ENCODE data around the gene ABHD12B.

DNA sequence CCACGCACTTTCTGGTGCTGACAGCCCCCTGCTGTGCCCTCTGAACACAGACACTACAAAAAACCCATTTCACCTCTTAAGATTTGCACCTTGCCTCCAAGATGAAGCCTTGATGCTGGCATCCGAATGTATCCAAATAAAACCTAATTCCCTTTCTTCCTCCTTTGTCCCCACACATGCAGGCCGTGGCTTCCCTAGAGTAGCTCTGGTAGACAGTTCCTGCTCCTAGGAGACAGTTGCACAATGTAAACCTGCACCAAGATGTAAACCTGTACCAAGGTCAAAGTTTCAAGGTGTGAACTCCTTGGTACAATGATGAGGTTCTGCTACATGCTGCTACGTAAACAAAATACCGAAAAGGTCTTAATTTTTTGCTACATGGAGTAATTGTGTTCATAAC, 625 bp upstream of the ABHD12B start:
- TF ChIP-seq, protein P1, sequence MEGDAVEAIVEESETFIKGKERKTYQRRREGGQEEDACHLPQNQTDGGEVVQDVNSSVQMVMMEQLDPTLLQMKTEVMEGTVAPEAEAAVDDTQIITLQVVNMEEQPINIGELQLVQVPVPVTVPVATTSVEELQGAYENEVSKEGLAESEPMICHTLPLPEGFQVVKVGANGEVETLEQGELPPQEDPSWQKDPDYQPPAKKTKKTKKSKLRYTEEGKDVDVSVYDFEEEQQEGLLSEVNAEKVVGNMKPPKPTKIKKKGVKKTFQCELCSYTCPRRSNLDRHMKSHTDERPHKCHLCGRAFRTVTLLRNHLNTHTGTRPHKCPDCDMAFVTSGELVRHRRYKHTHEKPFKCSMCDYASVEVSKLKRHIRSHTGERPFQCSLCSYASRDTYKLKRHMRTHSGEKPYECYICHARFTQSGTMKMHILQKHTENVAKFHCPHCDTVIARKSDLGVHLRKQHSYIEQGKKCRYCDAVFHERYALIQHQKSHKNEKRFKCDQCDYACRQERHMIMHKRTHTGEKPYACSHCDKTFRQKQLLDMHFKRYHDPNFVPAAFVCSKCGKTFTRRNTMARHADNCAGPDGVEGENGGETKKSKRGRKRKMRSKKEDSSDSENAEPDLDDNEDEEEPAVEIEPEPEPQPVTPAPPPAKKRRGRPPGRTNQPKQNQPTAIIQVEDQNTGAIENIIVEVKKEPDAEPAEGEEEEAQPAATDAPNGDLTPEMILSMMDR (IDR thresholded peaks at IDR 0.05) = no peak
- no peak for TF ChIP-seq ZFX (IDR thresholded peaks at IDR 0.05; ENCODE audit: borderline replicate concordance)

Data from 22Rv1 (cell line).